ENCODE data around the gene NXPH2. TPM values are rescaled to one million over a fixed set of nuclear protein-coding genes. Genes with fewer than 3 reads are reported as not detected.

NXPH2 gene
- polyA plus RNA-seq, 1 of the 3 experiments (the other 2 are of a cell fraction) = not detected

GRCh38 chr2:138763971-138764370, 16.2 kb downstream of the NXPH2 start:
- POLR2A ChIA-PET = no interaction called here
- DNase-seq = no peak
- H3K36me3 ChIP-seq (replicated peaks in 1 of 2; ENCODE audit: control insufficient read depth in 1 of 2, insufficient read depth in 2 of 2, low read length in 1 of 2) = no peaks in the 10 kb centered on the region
- no peak overlapping the region for H3K4me3 ChIP-seq (ENCODE audit: low read depth in 2 of 2, low read length in 1 of 2)
- H3F3A ChIP-seq (replicated peaks; ENCODE audit: insufficient read depth) = no peaks in the 10 kb centered on the region
- H4K20me1 ChIP-seq (ENCODE audit: insufficient read depth) = no peaks in the 10 kb centered on the region
- CTCF ChIA-PET = interaction anchor here (0.8 to 2.2 kb wide), 2 partner anchors 23 to 875 kb away, joined by 3 to 6 read pairs; no protein-coding TSS in a partner anchor
- H3K9ac ChIP-seq = no peak overlapping the region
- H3K79me2 ChIP-seq (ENCODE audit: insufficient read depth) = no peaks in the 10 kb centered on the region
- H3K27ac ChIP-seq (ENCODE audit: low read depth in 2 of 2, low read length in 1 of 2) = no peak overlapping the region
- H3K27me3 ChIP-seq (ENCODE audit: insufficient read depth) = no peaks in the 10 kb centered on the region; the same call in 1 of the 2 replicates
- H3K4me1 ChIP-seq (ENCODE audit: control insufficient read depth in 1 of 2, insufficient read depth in 2 of 2, low read depth in 1 of 2, low read length in 1 of 2) = no peaks in the 10 kb centered on the region; a peak in 1 of 4 replicates
- H3K4me2 ChIP-seq = no peak overlapping the region
- H3K9me3 ChIP-seq = no peaks in the 10 kb centered on the region
- H2AFZ ChIP-seq (ENCODE audit: low read depth) = no peak overlapping the region
- TF ChIP-seq USF2 (IDR thresholded peaks at IDR 0.05; ENCODE audit: borderline replicate concordance, low read depth, low read length) (no peak), RXRA (IDR thresholded peaks at IDR 0.05; ENCODE audit: borderline replicate concordance, low read depth) (no peak), SIN3A (IDR thresholded peaks at IDR 0.05; ENCODE audit: borderline replicate concordance, low read depth, low read length) (no peak), PBX3 (IDR thresholded peaks at IDR 0.05) (no peak), CHD2 (IDR thresholded peaks at IDR 0.05; ENCODE audit: low read length, partially characterized antibody) (no peak), MXI1 (IDR thresholded peaks at IDR 0.05; ENCODE audit: low read depth, low read length) (no peak), TEAD4 (IDR thresholded peaks at IDR 0.05; ENCODE audit: borderline replicate concordance, insufficient read depth) (no peak), TAF1 (IDR thresholded peaks at IDR 0.05; ENCODE audit: borderline replicate concordance, low read depth, low read length) (no peak), CTCF (IDR thresholded peaks at IDR 0.05) (no peak), FOXM1 (IDR thresholded peaks at IDR 0.05; ENCODE audit: low read depth) (no peak)
- H3K9me2 ChIP-seq = no peaks in the 10 kb centered on the region

- POLR2A ChIA-PET = no interaction called here
- no peak for DNase-seq
- Histone ChIP-seq H3K9ac (no peak overlapping the region), H3K9me2 (no peaks in the 10 kb centered on the region), H3K4me1 (ENCODE audit: control insufficient read depth in 1 of 2, insufficient read depth in 2 of 2, low read depth in 1 of 2, low read length in 1 of 2) (no peaks in the 10 kb centered on the region; a peak in 1 of 4 replicates), H3F3A (replicated peaks; ENCODE audit: insufficient read depth) (no peaks in the 10 kb centered on the region), H2AFZ (ENCODE audit: low read depth) (no peak overlapping the region), H3K9me3 (no peaks in the 10 kb centered on the region), H3K36me3 (replicated peaks in 1 of 2; ENCODE audit: control insufficient read depth in 1 of 2, insufficient read depth in 2 of 2, low read length in 1 of 2) (no peaks in the 10 kb centered on the region), H3K79me2 (ENCODE audit: insufficient read depth) (no peaks in the 10 kb centered on the region), H3K4me3 (ENCODE audit: low read depth in 2 of 2, low read length in 1 of 2) (no peak overlapping the region), H4K20me1 (ENCODE audit: insufficient read depth) (no peaks in the 10 kb centered on the region), H3K27me3 (ENCODE audit: insufficient read depth) (no peaks in the 10 kb centered on the region; the same call in 1 of the 2 replicates), H3K4me2 (no peak overlapping the region), H3K27ac (ENCODE audit: low read depth in 2 of 2, low read length in 1 of 2) (no peak overlapping the region)
- CTCF ChIA-PET = interaction anchor here (0.5 to 1.7 kb wide), 3 partner anchors 25 to 1531 kb away, joined by 3 read pairs; no protein-coding TSS in a partner anchor
- TF ChIP-seq CHD2 (IDR thresholded peaks at IDR 0.05; ENCODE audit: low read length, partially characterized antibody) (no peak), NRF1 (IDR thresholded peaks at IDR 0.05; ENCODE audit: low read depth, low read length) (no peak), MAX (IDR thresholded peaks at IDR 0.05; ENCODE audit: low read depth) (no peak), RAD21 (IDR thresholded peaks at IDR 0.05; ENCODE audit: low read length) (no peak)
Observed at GRCh38 chr2:138762533-138762932, 17.7 kb downstream of the NXPH2 start.
